A549 treated with Mapracorat at 1 μM for 4 hours (cell line): ENCODE measurements around the gene AGXT. TPM values are rescaled to one million over a fixed set of nuclear protein-coding genes. Genes with fewer than 3 reads are reported as not detected.

Experiments
- total RNA-seq: library from RNA; stranded (reverse); fragments of 200-300 nt; extraction: Qiagen RNA extraction; gene quantifications from 5 replicates; pipeline ENCODE4 v1.2.3, GENCODE V29; 2022

AGXT gene
- not detected in 5 replicates for total RNA-seq

DNA sequence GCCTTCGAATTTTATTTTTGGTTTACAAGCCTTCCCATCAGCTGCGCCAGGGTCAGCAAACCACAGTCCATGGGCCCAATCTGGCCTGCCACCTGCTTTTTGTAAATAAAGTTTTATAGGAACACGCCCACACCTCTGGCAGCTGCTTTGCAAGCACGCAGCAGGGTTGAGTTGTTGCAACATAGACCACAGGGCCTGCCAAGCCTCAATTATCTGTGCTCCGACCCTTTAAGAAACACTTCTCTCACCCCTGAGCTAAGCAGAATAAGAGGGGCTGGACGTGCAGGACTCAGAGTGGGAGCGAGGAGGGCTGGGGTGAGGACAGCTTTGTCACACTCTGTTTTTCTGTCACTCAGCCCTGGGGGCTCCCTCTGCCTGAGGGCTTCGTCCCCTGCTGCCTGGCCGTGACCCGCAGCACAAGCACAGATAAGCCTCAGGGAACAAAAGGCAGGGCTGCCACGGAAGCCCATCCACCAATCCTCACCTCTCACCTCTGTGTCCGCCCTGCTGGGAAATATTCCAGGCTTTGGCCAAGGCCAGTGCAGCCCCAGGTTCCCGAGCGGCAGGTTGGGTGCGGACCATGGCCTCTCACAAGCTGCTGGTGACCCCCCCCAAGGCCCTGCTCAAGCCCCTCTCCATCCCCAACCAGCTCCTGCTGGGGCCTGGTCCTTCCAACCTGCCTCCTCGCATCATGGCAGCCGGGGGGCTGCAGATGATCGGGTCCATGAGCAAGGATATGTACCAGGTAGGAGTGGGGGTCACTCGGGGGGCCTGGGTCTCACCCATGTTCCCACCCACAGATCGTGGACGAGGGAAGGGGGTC lies at the start of gene AGXT:
TSS of gene AGXT (plus strand) at position 539 of the 823 bp plus-strand sequence. CDS start at position 581, 42 bp downstream.

DNA sequence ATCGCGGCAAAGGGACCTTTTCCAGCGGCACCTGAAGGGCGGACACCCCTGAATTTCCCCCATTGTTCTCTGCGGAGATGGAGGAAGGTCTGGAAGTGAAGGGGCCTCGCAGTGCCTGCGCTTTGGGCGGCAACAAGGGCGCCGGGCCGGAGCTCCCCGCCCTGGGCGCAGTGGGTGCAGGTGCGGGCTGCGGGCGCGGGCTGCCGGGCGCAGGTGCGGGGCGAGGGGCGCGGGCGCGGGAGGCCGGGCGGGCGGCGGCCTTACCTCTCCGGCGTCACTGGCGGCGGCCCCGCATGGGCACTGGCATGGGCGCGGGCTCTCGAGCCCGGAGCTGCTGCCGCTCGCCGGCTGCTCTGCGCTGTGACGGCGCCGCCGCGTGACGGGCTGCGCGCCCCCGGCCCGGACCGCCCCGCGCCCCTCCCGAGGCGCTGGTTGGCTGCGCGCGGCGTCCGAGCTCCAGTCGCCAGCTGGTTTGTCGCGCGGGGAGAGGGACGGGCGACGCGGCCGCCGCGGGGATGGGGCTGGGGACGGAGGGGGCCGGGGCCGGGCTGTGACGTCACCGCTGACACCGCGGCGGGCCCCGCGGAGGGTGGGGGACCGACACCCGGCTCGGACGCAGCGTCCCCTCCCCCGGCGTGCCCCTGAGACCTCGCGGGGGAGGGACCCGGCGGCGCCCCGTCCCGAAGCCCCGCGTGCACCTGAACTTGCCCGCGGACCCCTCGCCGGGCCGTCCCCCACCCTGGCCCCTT lies 48.6 kb upstream of the AGXT start, which contains the start of gene KIF1A:
TSS of gene KIF1A (minus strand) at position 362 of the 749 bp plus-strand sequence. CDS start 22,467 bp downstream, outside the sequence.

DNA sequence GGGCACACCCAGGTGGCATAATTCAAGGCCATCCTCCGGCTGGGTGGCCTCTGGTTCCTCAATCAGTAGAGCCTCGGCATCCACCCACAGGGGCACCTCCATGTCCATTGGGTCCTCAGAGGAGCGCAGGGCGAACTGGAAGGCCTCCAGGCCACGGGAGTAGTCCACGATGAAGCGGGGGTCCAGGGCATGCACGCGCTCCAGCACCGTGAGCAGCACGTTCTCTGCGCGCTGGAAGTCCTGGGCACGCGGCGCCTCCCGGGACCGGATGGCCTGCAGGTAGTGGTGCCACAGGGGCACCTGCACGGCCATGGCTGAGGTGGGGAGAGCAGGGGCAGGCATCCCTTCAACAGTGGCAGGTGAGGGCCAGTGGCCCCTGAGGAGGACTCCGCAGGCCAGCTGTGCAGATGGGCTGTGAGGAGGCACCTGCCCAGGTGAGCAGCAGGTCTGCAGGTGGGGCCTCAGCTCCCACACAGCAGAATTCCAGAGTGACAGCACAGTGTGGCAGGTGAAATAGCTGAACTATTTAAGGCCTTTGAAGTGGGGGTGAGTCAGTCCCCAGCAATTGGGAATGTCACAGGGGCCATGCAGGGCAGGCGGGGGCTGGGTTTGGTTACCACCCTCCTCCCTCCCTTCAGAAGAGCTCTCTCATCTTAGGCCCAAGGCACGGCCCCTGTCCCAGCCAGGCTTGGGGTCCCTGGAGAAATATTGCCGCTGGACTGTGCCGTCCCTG lies 27.2 kb downstream of the AGXT start, which contains the start of gene MAB21L4:
TSS of gene MAB21L4 (minus strand) at position 501 of the 733 bp plus-strand sequence. CDS start at position 342, 159 bp downstream.

DNA sequence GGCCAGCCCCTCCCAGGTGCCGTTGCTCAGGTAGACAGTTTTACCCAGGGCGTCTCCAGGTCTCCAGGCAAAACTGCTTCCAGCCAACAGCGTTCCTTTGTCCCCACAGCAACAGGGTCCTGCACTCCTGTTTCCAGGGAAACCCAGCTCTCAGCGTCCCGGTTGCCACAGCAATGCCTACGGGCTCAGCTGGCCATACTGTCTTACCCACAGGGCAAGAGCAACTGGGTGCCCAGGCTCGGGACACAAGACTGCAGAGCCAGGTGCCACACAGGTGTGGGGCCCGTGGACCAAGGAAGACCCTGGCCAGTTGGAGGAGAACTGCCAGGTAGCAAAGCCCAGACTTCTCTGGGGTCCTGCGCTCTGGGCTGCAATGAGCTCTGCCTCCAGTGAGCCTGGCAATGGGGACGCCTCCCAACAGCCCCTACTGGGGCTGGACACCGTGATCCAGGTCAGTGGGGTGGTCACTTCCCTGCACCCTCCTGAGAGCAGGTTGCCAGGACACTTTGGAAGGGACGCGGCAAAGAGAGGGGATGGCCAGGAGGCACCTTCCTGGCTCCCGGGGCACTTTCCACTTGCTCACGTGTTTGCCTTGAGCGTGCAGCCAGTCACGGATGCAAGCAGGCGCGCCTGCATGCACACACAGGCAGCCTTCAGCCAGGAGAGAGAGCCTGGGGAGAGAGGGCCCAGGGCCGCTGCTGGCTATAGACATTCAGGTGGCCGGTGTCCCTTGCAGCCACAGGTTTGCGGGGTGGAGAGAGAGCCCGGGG lies 37.7 kb downstream of the AGXT start, which contains the start of gene CROCC2:
TSS of gene CROCC2 (plus strand) at position 196 of the 770 bp plus-strand sequence. CDS start at position 374, 178 bp downstream.

Other genes starting within 250 kb of the AGXT start
- 0.50 to 1.1 TPM (median 0.67 TPM) in 5 replicates for gene GPR35, start 243.3 kb upstream of the AGXT start, total RNA-seq
- not detected in 5 replicates for gene AQP12B, start 185.9 kb upstream of the AGXT start, total RNA-seq
- not detected in 5 replicates for gene AQP12A, start 177.0 kb upstream of the AGXT start, total RNA-seq
- 0.73 to 1.5 TPM (median 0.97 TPM) in 5 replicates for gene KIF1A, start 48.6 kb upstream of the AGXT start, total RNA-seq
- gene MAB21L4, start 27.3 kb downstream of the AGXT start, total RNA-seq = 0.11 to 0.28 TPM (median 0.20 TPM) in 5 replicates
- gene CROCC2, start 37.5 kb downstream of the AGXT start, total RNA-seq = not detected in 5 replicates
- 0.54 to 1.2 TPM (median 0.89 TPM) in 5 replicates for gene SNED1, start 129.8 kb downstream of the AGXT start, total RNA-seq
- 20.6 to 29.8 TPM (median 25.1 TPM) in 5 replicates for gene MTERF4, start 233.5 kb downstream of the AGXT start, total RNA-seq